ENCODE measurements around the gene CRISP1. TPM values are rescaled to one million over a fixed set of nuclear protein-coding genes. Genes with fewer than 3 reads are reported as not detected.

CRISP1 gene
- total RNA-seq, 1 experiment from 2014 or later = not detected

GRCh38 chr6:49790341-49790740 lies 76.0 kb downstream of the CRISP1 start:
- Histone ChIP-seq H3K4me2 (ENCODE audit: insufficient read depth, insufficient read length, low read length) (no peak overlapping the region), H3K14ac (ENCODE audit: insufficient read depth, low read length) (no peak overlapping the region), H4K8ac (replicated peaks; ENCODE audit: insufficient read length, low read depth, low read length) (no peak overlapping the region), H2BK120ac (ENCODE audit: low read depth, low read length, poor library complexity, severe bottlenecking) (no peak overlapping the region), H3K79me2 (ENCODE audit: insufficient read depth, low read length) (no peaks in the 10 kb centered on the region), H3K79me1 (ENCODE audit: insufficient read depth, low read depth, low read length, poor library complexity, severe bottlenecking) (no peaks in the 10 kb centered on the region), H3K4me1 (ENCODE audit: insufficient read depth, low read length) (no peaks in the 10 kb centered on the region), H3K23me2 (ENCODE audit: insufficient read length, low read depth, low read length, poor library complexity, severe bottlenecking) (no peaks in the 10 kb centered on the region), H3K27ac (ENCODE audit: insufficient read length, low read depth, low read length) (no peak overlapping the region), H4K20me1 (ENCODE audit: control insufficient read depth, insufficient read depth, insufficient read length) (no peaks in the 10 kb centered on the region), H4K91ac (ENCODE audit: insufficient read length, low read depth, low read length) (no peak overlapping the region), H2BK12ac (ENCODE audit: insufficient read length, low read depth, low read length) (no peak overlapping the region), H3T11ph (ENCODE audit: low read length) (no peak overlapping the region), H2AFZ (ENCODE audit: low read length) (no peak overlapping the region), H3K9ac (ENCODE audit: extremely low read depth, insufficient read length, low read length) (no peak overlapping the region), H3K56ac (ENCODE audit: insufficient read length, low read depth, low read length) (no peak overlapping the region), H2BK20ac (ENCODE audit: low read depth, low read length, poor library complexity, severe bottlenecking) (no peak overlapping the region), H3K18ac (ENCODE audit: insufficient read length, low read depth, low read length) (no peak overlapping the region), H4K5ac (ENCODE audit: insufficient read length, low read depth, low read length) (no peak overlapping the region), H2BK15ac (ENCODE audit: low read depth, low read length) (no peak overlapping the region), H3K4ac (ENCODE audit: low read depth, low read length) (no peak overlapping the region), H3K23ac (ENCODE audit: insufficient read length, low read depth, low read length) (no peak overlapping the region), H3K27me3 (ENCODE audit: insufficient read depth, low read length) (no peaks in the 10 kb centered on the region), H2AK5ac (ENCODE audit: insufficient read length, low read length) (no peak overlapping the region), H2BK5ac (ENCODE audit: insufficient read length, low read length) (no peak overlapping the region), H3K9me3 (ENCODE audit: control insufficient read depth, low read depth, low read length) (no peaks in the 10 kb centered on the region)
- H3K9me3 Mint-ChIP-seq = peaks cover 2 to 9% of the 10 kb centered on the region in 2 experiments; a peak in 2 of 5 replicates
- peaks cover 3 to 8% of the 10 kb centered on the region in 2 experiments; a peak in 3 of 4 replicates for H3K4me1 Mint-ChIP-seq
- WGBS (ENCODE audit: extremely low coverage, insufficient read length, low lambda C conversion rate) = no CpG with 5 or more reads among the region's 2 CpGs
- no peak for DNase-seq
- H3K27me3 Mint-ChIP-seq (ENCODE audit: low read depth) = no peaks in the 10 kb centered on the region
- H3K4me3 Mint-ChIP-seq = no peak overlapping the region
- no peak overlapping the region for H3K27ac Mint-ChIP-seq
- no peak for TF ChIP-seq CTCF (conservative IDR thresholded peaks at IDR 0.05)
- peaks cover 0 to 10% (median 3%) of the 10 kb centered on the region in 3 experiments; a peak in 5 of 7 replicates for H3K36me3 Mint-ChIP-seq (ENCODE audit: insufficient read depth in 1 of 3, low read depth in 3 of 3)
